Mesothelial cell of epicardium (in vitro differentiated cells): ENCODE data around the gene GALR2. TPM values are rescaled to one million over a fixed set of nuclear protein-coding genes. Genes with fewer than 3 reads are reported as not detected.
A peak's percentile ranks its signal among the peaks of the same experiment; 100 is the strongest.
"Not testable (repeated sequence)": the region's sequence is repeated elsewhere in the genome, so short reads cannot be mapped to it uniquely, and the experiment has no call there.

Experiments used
- DNase-seq, 2 experiments: peaks; one replicate each; pipeline ENCODE4 v3.0.0; 2021; ENCODE audit warnings: low spot score in 2 of 2; ENCODE audit not compliant: unreplicated experiment in 2 of 2
- H3K27ac Mint-ChIP-seq: 2 replicates; pipeline ENCODE4 v1.8.0; 2021; ENCODE audit warnings: mixed read lengths
- H3K27me3 Mint-ChIP-seq: 2 replicates; pipeline ENCODE4 v1.8.0; 2021; ENCODE audit warnings: low read depth, mixed read lengths
- H3K36me3 Mint-ChIP-seq: 2 replicates; pipeline ENCODE4 v1.8.0; 2021; ENCODE audit warnings: mixed read lengths
- H3K4me1 Mint-ChIP-seq: 2 replicates; pipeline ENCODE4 v1.8.0; 2021; ENCODE audit warnings: mixed read lengths
- H3K4me3 Mint-ChIP-seq: 2 replicates; pipeline ENCODE4 v1.8.0; 2021; ENCODE audit warnings: mild to moderate bottlenecking, moderate library complexity, mixed read lengths
- H3K9me3 Mint-ChIP-seq: 2 replicates; pipeline ENCODE4 v1.8.0; 2021; ENCODE audit warnings: mixed read lengths
- total RNA-seq: library from RNA; stranded (reverse); gene quantifications from 3 replicates; pipeline ENCODE4 v1.2.1, GENCODE V29; 2021
- TF ChIP-seq, protein P1 (sequence below): fragments of 200-600 bp; sonication (generic); IDR thresholded peaks from one replicate; pipeline ENCODE4 v1.5.0; 2021; ENCODE audit warnings: antibody characterized with exemption; ENCODE audit not compliant: unreplicated experiment

Gene GALR2
- total RNA-seq, 1 donor from 2014 or later = not detected

GRCh38 chr17:76072148-76072858 lies 2.3 kb upstream of the GALR2 start, which contains the start of gene SRP68:
TSS of gene SRP68 (minus strand) at chr17:76072517. CDS start at chr17:76072491, 26 bp downstream.
- Mint-ChIP-seq H3K36me3 (peaks cover 5% of the 10 kb centered on the region), H3K27me3 (peaks cover 39% of the 10 kb centered on the region), H3K27ac (peak within 1 kb of the TSS; percentile 92), H3K9me3 (no peaks in the 10 kb centered on the region), H3K4me1 (peaks cover 32% of the 10 kb centered on the region), H3K4me3 (peak within 1 kb of the TSS; percentile 96)
- DNase-seq = peak; percentile 85 to 91
- TF ChIP-seq, protein P1, sequence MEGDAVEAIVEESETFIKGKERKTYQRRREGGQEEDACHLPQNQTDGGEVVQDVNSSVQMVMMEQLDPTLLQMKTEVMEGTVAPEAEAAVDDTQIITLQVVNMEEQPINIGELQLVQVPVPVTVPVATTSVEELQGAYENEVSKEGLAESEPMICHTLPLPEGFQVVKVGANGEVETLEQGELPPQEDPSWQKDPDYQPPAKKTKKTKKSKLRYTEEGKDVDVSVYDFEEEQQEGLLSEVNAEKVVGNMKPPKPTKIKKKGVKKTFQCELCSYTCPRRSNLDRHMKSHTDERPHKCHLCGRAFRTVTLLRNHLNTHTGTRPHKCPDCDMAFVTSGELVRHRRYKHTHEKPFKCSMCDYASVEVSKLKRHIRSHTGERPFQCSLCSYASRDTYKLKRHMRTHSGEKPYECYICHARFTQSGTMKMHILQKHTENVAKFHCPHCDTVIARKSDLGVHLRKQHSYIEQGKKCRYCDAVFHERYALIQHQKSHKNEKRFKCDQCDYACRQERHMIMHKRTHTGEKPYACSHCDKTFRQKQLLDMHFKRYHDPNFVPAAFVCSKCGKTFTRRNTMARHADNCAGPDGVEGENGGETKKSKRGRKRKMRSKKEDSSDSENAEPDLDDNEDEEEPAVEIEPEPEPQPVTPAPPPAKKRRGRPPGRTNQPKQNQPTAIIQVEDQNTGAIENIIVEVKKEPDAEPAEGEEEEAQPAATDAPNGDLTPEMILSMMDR = no peak

DNA sequence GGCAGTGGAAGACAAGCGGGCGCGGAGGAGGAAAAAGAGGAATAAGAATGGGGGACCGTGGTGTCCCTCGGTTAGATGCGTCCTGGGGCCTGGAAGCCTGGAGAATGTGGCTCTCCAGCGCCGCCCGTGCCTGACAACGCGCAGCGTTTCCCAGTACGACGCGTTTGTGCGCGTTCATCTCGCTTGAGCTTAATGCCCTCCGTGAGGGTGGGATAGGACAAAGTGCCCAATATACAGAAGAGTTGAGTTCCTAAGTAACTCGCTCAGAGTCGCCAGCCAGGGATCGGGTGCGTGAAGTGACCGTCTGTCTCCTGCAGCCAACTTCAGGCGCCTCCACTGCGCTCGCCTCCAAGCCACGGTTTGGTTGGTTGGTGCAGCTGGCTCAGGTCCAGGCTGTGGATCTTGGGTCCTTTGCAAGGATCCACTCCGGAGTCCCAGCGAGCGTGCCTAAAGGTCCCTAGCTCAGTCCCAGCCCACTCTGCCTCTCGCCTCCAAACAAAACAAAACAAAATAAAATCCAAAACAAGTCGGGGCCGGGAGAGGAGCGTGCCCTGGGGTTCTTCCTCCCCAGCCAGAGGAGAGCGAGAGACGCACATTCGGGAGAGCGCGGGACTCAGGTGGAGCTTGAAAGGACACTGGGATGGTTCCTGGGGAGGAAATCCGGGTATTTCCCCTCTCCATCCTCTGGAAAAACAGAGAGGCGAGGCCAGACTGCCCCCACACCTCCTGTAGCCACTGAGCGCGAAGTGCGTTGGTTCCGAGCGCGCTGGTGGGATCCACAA lies 974 bp downstream of the GALR2 start:
- no peaks in the 10 kb centered on the region for H3K36me3 Mint-ChIP-seq
- TF ChIP-seq, protein P1 = no peak
- no peak overlapping the region for H3K27ac Mint-ChIP-seq
- no peaks in the 10 kb centered on the region for H3K9me3 Mint-ChIP-seq
- DNase-seq = no peak
- peak overlapping the region; percentile 54 for H3K4me3 Mint-ChIP-seq
- peaks cover 68% of the 10 kb centered on the region for H3K27me3 Mint-ChIP-seq
- peaks cover 48% of the 10 kb centered on the region for H3K4me1 Mint-ChIP-seq

- H3K4me1 Mint-ChIP-seq = peaks cover 48% of the 10 kb centered on the region
- no peak for DNase-seq
- TF ChIP-seq, protein P1 = no peak
- H3K4me3 Mint-ChIP-seq = peak overlapping the region; percentile 20
- H3K27ac Mint-ChIP-seq = no peak overlapping the region
- H3K9me3 Mint-ChIP-seq = no peaks in the 10 kb centered on the region
- H3K27me3 Mint-ChIP-seq = peaks cover 68% of the 10 kb centered on the region
- no peaks in the 10 kb centered on the region for H3K36me3 Mint-ChIP-seq
These were observed 1.7 kb downstream of the GALR2 start for GRCh38 chr17:76076146-76076764.

DNA sequence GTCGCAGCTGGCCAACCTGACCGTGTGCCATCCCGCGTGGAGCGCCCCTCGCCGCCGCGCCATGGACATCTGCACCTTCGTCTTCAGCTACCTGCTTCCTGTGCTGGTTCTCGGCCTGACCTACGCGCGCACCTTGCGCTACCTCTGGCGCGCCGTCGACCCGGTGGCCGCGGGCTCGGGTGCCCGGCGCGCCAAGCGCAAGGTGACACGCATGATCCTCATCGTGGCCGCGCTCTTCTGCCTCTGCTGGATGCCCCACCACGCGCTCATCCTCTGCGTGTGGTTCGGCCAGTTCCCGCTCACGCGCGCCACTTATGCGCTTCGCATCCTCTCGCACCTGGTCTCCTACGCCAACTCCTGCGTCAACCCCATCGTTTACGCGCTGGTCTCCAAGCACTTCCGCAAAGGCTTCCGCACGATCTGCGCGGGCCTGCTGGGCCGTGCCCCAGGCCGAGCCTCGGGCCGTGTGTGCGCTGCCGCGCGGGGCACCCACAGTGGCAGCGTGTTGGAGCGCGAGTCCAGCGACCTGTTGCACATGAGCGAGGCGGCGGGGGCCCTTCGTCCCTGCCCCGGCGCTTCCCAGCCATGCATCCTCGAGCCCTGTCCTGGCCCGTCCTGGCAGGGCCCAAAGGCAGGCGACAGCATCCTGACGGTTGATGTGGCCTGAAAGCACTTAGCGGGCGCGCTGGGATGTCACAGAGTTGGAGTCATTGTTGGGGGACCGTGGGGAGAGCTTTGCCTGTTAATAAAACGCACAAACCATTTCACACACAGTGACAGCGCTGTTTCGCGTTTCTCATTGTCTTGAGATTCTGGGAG lies 2.4 kb downstream of the GALR2 start:
- H3K9me3 Mint-ChIP-seq = no peaks in the 10 kb centered on the region
- TF ChIP-seq, protein P1 = no peak
- peaks cover 68% of the 10 kb centered on the region for H3K27me3 Mint-ChIP-seq
- no peak overlapping the region for H3K27ac Mint-ChIP-seq
- no peak for DNase-seq
- peaks cover 45% of the 10 kb centered on the region for H3K4me1 Mint-ChIP-seq
- H3K4me3 Mint-ChIP-seq = peak overlapping the region; percentile 20
- no peaks in the 10 kb centered on the region for H3K36me3 Mint-ChIP-seq

GRCh38 chr17:76077584-76078110 lies 3.1 kb downstream of the GALR2 start:
- Mint-ChIP-seq H3K27me3 (peaks cover 68% of the 10 kb centered on the region), H3K27ac (no peak overlapping the region), H3K4me3 (no peak overlapping the region), H3K36me3 (no peaks in the 10 kb centered on the region), H3K9me3 (no peaks in the 10 kb centered on the region), H3K4me1 (peaks cover 49% of the 10 kb centered on the region)
- TF ChIP-seq, protein P1 = no peak
- DNase-seq = no peak

DNA sequence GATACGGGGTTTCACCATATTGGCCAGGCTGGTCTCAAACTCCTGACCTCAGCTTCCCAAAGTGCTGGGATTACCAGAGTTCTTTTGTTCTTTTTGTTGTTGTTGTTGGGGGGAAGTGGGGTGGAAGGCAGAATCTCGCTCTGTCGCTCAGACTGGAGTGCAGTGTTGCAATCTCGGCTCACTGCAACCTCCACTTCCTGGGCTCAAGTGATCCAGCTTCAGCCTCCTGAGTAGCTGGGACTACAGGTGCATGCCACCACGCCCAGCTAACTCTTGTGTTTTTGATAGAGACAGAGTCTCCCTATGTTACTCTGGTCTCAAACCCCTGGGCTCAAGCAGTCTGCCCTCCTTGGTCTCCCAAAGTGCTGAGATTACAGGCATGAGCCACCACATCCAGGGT lies 3.8 kb downstream of the GALR2 start:
- Mint-ChIP-seq H3K27me3 (peaks cover 67% of the 10 kb centered on the region), H3K4me1 (peaks cover 55% of the 10 kb centered on the region)
- H3K4me3 Mint-ChIP-seq, H3K9me3 Mint-ChIP-seq, H3K36me3 Mint-ChIP-seq, H3K27ac Mint-ChIP-seq, DNase-seq: not testable (repeated sequence)
